C4-2B (cell line): ENCODE measurements around the gene CMTM8.

Source experiments
- H3K27ac ChIP-seq: fragments of 450-650 bp; 2 replicates; pipeline ENCODE4 v1.5.1; 2017
- CTCF ChIP-seq: fragments of 450-650 bp; conservative IDR thresholded peaks from 2 replicates; pipeline ENCODE4 v1.5.1; 2017; ENCODE audit warnings: mild to moderate bottlenecking
- ZFX ChIP-seq: fragments of 450-650 bp; IDR thresholded peaks from 2 replicates; pipeline ENCODE4 v1.6.1; 2017

Gene CMTM8

DNA sequence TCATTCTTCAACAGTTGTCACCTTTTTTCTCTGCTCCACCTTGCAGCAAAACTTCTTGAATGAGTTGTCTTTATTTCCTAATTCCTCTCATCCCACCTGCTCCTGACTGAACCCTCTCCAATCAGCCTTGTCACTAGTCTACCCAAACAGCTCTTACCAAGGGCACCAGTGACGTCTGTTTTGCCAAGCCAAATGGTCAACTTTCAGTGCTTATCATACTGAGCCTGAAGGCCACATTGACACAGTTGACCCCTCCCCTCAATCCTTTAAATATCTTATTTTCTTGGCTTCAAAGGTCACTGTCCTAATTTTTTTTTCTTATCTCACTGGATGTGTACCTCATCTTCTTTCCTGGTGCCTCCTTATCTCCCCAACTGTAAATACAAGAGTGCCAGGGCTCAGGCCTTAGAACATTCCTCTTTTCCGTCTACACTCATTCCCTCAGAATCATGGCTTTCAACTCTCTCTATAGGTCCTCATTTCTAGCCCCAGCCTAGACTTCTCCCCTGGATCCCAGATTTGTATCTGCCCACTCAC lies 43.2 kb downstream of the CMTM8 start:
- TF ChIP-seq ZFX = no peak
- no peak for TF ChIP-seq CTCF
- H3K27ac ChIP-seq = no peak overlapping the region

DNA sequence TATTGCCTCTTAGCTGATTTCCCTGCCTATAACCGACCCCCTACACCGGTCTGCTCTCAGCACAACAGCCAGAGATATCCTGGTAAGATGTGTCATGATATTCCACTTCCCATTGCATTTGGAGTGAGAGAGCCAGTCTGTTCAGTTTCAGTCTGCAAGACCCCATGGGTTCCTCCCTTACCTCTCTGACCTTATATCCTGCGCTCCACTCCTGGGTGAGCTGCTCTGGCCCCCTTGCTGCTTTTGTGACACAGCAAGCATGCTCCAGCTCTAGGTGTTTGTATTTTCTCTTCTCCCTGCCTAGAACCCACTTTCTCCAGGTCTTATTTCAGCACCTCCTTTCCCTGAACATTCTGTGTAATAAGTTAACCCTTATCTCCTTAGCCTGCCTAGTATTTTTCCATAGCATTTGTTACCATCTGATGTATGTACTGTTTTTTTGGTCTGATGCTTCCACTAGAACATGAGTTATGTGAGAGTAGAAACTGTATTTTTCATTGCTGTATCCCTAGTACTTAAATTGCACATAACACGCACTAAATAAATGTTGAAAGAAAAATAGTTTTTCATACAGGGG lies 44.2 kb downstream of the CMTM8 start:
- TF ChIP-seq ZFX (no peak), CTCF (no peak)
- H3K27ac ChIP-seq = no peak overlapping the region

- no peak overlapping the region for H3K27ac ChIP-seq
- TF ChIP-seq CTCF (no peak), ZFX (no peak)
These were observed 44.8 kb downstream of the CMTM8 start for GRCh38 chr3:32283304-32283703.

GRCh38 chr3:32284443-32285212 lies 46.1 kb downstream of the CMTM8 start:
- H3K27ac ChIP-seq = no peak overlapping the region
- no peak for TF ChIP-seq CTCF
- no peak for TF ChIP-seq ZFX

DNA sequence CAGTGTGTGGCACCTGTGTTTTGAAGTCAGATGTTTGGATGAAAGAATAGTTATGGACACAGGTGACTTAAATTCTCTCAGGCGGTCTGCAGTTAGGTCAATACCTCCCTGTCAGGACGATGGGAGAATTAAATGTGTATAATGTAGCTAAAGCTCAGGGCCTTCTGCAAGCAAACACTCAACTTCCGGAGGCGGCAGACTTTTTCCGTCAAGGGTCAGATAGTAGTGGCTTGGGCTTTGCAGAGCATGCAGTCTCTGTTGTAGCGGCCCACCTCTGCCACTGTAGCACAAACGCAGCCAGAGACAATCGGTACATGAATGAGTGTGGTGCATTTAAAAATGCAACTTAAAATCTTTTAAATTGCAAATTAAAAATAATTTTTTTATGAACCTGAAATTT lies 47.4 kb downstream of the CMTM8 start:
- H3K27ac ChIP-seq = no peak overlapping the region
- TF ChIP-seq CTCF = no peak
- TF ChIP-seq ZFX = no peak

GRCh38 chr3:32288819-32289218 lies 50.3 kb downstream of the CMTM8 start:
- H3K27ac ChIP-seq = no peak overlapping the region
- TF ChIP-seq ZFX (no peak), CTCF (no peak)

GRCh38 chr3:32290619-32291018 lies 52.1 kb downstream of the CMTM8 start:
- TF ChIP-seq ZFX (no peak), CTCF (no peak)
- no peak overlapping the region for H3K27ac ChIP-seq
